HCT116 (cell line): ENCODE measurements around the gene PYDC1.

Experiments
- ATF3 ChIP-seq: IDR thresholded peaks from 2 replicates; pipeline ENCODE4 v1.6.1; 2012
- CEBPB ChIP-seq: IDR thresholded peaks from 2 replicates; pipeline ENCODE4 v1.6.1; 2012; ENCODE audit warnings: low read depth
- CTCF ChIP-seq, 3 experiments: fragments of 200-600 bp in 1 of 3; sonication (generic) in 1 of 3; IDR thresholded peaks in 2 of 3; conservative IDR thresholded peaks in 1 of 3; 2 replicates each; pipeline ENCODE4 v1.5.1; 2012 to 2017; ENCODE audit warnings: low read depth in 2 of 3, low read length in 2 of 3, antibody characterized with exemption in 1 of 3, borderline replicate concordance in 1 of 3, control low read depth in 1 of 3, mild to moderate bottlenecking in 1 of 3, mixed read lengths in 1 of 3, mixed run types in 1 of 3, moderate library complexity in 1 of 3; ENCODE audit not compliant: insufficient read depth in 1 of 3
- ELF1 ChIP-seq: IDR thresholded peaks from 2 replicates; pipeline ENCODE4 v1.6.1; 2012; ENCODE audit warnings: low read depth, borderline replicate concordance
- EZH2 ChIP-seq: fragments of 200-600 bp; sonication (generic); IDR thresholded peaks from 2 replicates; pipeline ENCODE4 v1.6.1; 2017; ENCODE audit warnings: antibody characterized with exemption, mixed run types
- POLR2A ChIP-seq: IDR thresholded peaks from 2 replicates; pipeline ENCODE4 v1.7.0; 2011; ENCODE audit warnings: borderline replicate concordance; ENCODE audit not compliant: insufficient read depth, insufficient read length; ENCODE audit errors: extremely low read depth
- SIN3A ChIP-seq: IDR thresholded peaks from 2 replicates; pipeline ENCODE4 v1.6.1; 2012; ENCODE audit warnings: low read depth
- YY1 ChIP-seq: IDR thresholded peaks from 2 replicates; pipeline ENCODE4 v1.6.1; 2011; ENCODE audit warnings: low read length, low read depth, moderate library complexity, mild to moderate bottlenecking; ENCODE audit not compliant: insufficient replicate concordance; ENCODE audit errors: extremely low read depth
- ZBTB33 ChIP-seq: IDR thresholded peaks from 2 replicates; pipeline ENCODE4 v1.6.1; 2011; ENCODE audit warnings: mild to moderate bottlenecking, low read length, moderate library complexity; ENCODE audit not compliant: insufficient replicate concordance; ENCODE audit errors: extremely low read depth

- TF ChIP-seq CEBPB (no peak), EZH2 (no peak), CTCF (IDR thresholded peaks at IDR 0.05 in 2 of 3, conservative IDR thresholded peaks at IDR 0.05 in 1 of 3; ENCODE audit: borderline replicate concordance in 1 of 3, insufficient read depth in 1 of 3, low read depth in 2 of 3, low read length in 2 of 3) (no peak), ATF3 (no peak), POLR2A (no peak), YY1 (no peak), SIN3A (no peak), ELF1 (no peak), ZBTB33 (no peak)
Observed at GRCh38 chr16:31216422-31217135, at the start of gene PYDC1.
